Gastroesophageal sphincter (tissue), 3 donors: ENCODE results near the gene C1QL4.

Experiments used
- POLR2A ChIP-seq, 2 donors: fragments of 450-650 bp; IDR thresholded peaks; one replicate each; pipeline ENCODE4 v1.6.1; 2017; ENCODE audit warnings: antibody characterized with exemption in 2 of 2, mild to moderate bottlenecking in 2 of 2, moderate library complexity in 1 of 2
- TF ChIP-seq, protein P1 (sequence below), 4 experiments: fragments of 200-600 bp in 2 of 4; fragments of 450-650 bp in 2 of 4; sonication (generic) in 1 of 4; IDR thresholded peaks; one replicate each; pipeline ENCODE4 v1.5.1; 2017 to 2019; ENCODE audit warnings: antibody characterized with exemption in 4 of 4, mild to moderate bottlenecking in 2 of 4, moderate library complexity in 2 of 4

- TF ChIP-seq, protein P1, sequence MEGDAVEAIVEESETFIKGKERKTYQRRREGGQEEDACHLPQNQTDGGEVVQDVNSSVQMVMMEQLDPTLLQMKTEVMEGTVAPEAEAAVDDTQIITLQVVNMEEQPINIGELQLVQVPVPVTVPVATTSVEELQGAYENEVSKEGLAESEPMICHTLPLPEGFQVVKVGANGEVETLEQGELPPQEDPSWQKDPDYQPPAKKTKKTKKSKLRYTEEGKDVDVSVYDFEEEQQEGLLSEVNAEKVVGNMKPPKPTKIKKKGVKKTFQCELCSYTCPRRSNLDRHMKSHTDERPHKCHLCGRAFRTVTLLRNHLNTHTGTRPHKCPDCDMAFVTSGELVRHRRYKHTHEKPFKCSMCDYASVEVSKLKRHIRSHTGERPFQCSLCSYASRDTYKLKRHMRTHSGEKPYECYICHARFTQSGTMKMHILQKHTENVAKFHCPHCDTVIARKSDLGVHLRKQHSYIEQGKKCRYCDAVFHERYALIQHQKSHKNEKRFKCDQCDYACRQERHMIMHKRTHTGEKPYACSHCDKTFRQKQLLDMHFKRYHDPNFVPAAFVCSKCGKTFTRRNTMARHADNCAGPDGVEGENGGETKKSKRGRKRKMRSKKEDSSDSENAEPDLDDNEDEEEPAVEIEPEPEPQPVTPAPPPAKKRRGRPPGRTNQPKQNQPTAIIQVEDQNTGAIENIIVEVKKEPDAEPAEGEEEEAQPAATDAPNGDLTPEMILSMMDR (IDR thresholded peaks at IDR 0.05) = peak in 3 of 4 experiments; percentile 24 to 34 (median 34)
- no peak for TF ChIP-seq POLR2A (IDR thresholded peaks at IDR 0.05)
Observed at GRCh38 chr12:49357103-49357678, 20.2 kb upstream of the C1QL4 start.
